ENCODE data around the gene LTC4S.

DNA sequence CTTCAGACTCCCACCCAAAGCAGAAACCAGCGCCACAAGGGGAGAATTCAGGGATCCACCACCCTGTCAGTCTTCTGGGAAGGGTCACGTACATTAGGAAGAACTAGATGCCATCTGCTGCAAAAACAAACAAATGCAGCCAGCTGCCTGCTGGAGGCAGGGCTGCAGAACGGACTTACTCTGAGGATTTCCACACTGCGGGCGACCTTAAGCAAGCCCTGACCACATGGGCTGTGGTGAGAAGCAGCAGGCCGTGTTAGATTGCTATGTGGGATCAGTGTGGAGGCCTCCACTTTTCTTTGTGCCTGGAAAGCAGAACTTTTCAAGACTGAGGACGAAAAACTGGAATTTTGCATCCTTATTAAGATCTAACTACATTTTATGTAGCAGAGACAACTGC, 13.4 kb upstream of the LTC4S start:
- TF ChIP-seq, protein P1, sequence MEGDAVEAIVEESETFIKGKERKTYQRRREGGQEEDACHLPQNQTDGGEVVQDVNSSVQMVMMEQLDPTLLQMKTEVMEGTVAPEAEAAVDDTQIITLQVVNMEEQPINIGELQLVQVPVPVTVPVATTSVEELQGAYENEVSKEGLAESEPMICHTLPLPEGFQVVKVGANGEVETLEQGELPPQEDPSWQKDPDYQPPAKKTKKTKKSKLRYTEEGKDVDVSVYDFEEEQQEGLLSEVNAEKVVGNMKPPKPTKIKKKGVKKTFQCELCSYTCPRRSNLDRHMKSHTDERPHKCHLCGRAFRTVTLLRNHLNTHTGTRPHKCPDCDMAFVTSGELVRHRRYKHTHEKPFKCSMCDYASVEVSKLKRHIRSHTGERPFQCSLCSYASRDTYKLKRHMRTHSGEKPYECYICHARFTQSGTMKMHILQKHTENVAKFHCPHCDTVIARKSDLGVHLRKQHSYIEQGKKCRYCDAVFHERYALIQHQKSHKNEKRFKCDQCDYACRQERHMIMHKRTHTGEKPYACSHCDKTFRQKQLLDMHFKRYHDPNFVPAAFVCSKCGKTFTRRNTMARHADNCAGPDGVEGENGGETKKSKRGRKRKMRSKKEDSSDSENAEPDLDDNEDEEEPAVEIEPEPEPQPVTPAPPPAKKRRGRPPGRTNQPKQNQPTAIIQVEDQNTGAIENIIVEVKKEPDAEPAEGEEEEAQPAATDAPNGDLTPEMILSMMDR (IDR thresholded peaks at IDR 0.05), result no peak
- TF ChIP-seq POLR2A (IDR thresholded peaks at IDR 0.05) (no peak), POLR2AphosphoS5 (IDR thresholded peaks at IDR 0.05) (no peak)

Data from stomach (tissue), 4 donors.